ENCODE measurements around the gene SLC41A1.
A peak's percentile ranks its signal among the peaks of the same experiment; 100 is the strongest.

SLC41A1 gene

GRCh38 chr1:205751036-205751651, 61.9 kb downstream of the SLC41A1 start:
- H3K27ac ChIP-seq, result peak overlapping the region; percentile 97

GRCh38 chr1:205750138-205751035, 62.6 kb downstream of the SLC41A1 start, which contains the start of gene NUCKS1:
NUCKS1 (minus strand) TSS chr1:205750182; CDS start chr1:205749973, 209 bp downstream.
- TF ChIP-seq, protein P1, sequence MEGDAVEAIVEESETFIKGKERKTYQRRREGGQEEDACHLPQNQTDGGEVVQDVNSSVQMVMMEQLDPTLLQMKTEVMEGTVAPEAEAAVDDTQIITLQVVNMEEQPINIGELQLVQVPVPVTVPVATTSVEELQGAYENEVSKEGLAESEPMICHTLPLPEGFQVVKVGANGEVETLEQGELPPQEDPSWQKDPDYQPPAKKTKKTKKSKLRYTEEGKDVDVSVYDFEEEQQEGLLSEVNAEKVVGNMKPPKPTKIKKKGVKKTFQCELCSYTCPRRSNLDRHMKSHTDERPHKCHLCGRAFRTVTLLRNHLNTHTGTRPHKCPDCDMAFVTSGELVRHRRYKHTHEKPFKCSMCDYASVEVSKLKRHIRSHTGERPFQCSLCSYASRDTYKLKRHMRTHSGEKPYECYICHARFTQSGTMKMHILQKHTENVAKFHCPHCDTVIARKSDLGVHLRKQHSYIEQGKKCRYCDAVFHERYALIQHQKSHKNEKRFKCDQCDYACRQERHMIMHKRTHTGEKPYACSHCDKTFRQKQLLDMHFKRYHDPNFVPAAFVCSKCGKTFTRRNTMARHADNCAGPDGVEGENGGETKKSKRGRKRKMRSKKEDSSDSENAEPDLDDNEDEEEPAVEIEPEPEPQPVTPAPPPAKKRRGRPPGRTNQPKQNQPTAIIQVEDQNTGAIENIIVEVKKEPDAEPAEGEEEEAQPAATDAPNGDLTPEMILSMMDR (IDR thresholded peaks at IDR 0.05), result no peak
- TF ChIP-seq ZFX (IDR thresholded peaks at IDR 0.05; ENCODE audit: borderline replicate concordance), result no peak
- peak within 1 kb of the TSS; percentile 97 for H3K27ac ChIP-seq

More at GRCh38 chr1:205751036-205751651, 61.9 kb downstream of the SLC41A1 start:
- TF ChIP-seq, protein P1 (IDR thresholded peaks at IDR 0.05), result no peak
- TF ChIP-seq ZFX (IDR thresholded peaks at IDR 0.05; ENCODE audit: borderline replicate concordance), result no peak

DNA sequence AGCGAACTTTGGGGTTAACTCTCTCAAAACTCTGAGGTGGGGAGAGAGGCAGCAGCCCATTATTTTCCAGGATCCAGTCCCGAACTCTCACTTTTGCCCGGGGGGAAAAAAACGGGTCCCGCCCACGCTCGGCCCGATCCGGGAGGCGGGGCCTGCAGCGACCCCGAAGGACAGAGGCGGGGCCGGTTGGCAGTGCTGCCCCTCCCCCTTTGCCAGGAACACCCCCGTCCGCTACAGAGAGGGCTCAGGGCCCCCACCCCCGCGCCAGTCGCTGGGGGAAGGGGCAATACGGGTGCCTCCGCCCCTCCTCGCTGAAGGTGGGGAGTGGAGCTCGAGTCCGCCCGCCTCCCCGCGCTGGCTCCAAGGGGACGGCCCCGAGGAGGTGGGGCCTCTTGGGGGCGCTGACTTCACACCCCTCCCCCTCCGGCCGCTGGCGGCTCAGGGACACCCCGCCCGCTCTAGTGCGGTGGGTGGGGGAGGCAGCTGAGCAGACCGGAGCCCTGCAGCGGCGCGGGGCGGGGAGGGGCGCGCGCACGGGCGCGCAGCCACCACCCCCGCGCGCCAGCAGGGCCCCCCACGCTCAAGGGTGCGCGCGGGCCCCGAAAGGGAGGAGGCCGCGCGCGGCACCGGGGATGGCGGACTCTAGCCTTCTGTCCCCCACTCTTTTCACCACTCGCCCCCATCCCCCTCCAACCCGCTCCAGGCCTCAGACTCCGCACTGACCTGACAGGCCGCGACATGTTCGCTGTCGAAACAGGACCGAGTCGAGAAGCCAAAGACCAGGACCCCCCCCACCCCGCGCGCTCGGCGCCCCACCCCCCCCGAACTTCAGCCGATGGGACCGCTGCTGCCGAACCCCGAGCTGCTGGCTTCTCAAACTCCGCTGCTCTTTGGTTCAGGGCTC, 63.5 kb downstream of the SLC41A1 start:
- TF ChIP-seq ZFX (IDR thresholded peaks at IDR 0.05; ENCODE audit: borderline replicate concordance), result no peak
- TF ChIP-seq, protein P1 (IDR thresholded peaks at IDR 0.05), result no peak
- H3K27ac ChIP-seq, result peak overlapping the region; percentile 97

DNA sequence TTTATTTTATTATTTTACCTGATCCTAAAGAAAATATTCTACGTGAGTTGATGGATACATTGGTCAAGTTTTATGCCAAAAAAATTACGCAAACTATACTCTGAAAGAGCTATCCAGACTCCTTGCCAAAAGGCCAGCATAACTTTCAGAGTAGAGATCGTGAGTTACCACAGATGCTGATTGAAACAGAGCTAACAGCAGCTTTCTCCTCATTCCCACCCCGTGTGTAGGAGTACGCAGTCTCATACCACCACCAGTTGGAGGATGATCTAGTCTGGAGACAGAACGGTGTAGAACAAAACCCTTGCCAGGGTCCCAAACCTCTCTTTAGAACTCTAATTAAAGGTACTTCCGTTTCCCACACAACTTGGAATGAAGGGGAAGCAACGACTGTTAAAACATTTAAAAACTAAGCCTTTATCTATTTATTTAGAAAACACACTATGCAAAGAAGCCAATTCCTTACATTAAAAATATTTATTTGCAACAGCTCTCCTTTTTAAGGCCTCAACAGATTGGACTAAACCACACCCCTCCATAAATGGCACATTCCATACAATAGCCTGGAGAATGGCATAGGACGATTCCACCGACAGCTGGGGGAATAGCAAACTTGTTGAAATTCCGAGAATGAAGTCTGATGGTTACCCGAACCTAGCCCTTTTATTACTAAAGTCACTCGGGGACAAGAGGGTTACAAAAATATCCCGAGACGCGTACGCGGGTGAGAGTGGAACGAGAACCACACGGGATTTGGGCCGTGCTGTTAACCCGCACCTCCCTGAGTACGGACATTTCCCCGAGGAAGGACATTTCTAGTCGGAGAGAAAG, 64.4 kb downstream of the SLC41A1 start:
- H3K27ac ChIP-seq, result peak overlapping the region; percentile 97
- TF ChIP-seq, protein P1 (IDR thresholded peaks at IDR 0.05), result no peak
- TF ChIP-seq ZFX (IDR thresholded peaks at IDR 0.05; ENCODE audit: borderline replicate concordance), result no peak

DNA sequence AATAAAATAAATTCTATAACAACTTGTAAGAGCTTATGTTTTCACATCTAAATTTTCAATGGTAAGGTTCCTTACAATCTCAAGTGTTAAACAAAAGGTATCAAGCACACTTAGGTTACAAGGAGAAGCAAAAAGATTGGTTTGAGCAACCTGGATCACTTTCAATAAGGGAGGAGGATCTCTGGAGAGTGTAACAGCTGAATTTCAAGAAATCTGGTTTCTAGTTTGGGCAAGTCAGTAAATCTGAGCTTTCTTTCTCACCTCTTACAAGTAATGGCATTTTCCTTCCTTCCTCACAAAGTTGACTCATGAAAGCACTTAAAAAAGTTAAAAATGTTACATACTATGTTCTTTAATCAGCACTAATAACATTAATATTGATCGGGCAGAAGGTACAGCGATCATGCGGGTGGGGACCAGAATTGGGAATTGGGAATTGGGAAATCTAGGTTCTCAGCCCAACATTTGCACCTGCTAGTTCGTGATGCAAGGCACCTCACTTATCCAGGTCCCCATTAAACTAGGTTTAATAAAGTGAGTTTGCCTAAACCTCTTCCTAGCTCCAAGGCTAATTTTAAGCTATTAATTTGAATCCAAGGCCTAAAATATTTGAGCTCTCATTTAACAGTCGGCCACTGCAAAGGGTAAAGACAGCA, 66.1 kb downstream of the SLC41A1 start:
- TF ChIP-seq, protein P1 (IDR thresholded peaks at IDR 0.05), result no peak
- TF ChIP-seq ZFX (IDR thresholded peaks at IDR 0.05; ENCODE audit: borderline replicate concordance), result no peak
- H3K27ac ChIP-seq, result peak overlapping the region; percentile 97; the same call in 1 of the 2 replicates

- H3K27ac ChIP-seq, result no peak overlapping the region
- TF ChIP-seq, protein P1 (IDR thresholded peaks at IDR 0.05), result no peak
- no peak for TF ChIP-seq ZFX (IDR thresholded peaks at IDR 0.05; ENCODE audit: borderline replicate concordance)
Measured at GRCh38 chr1:205744403-205744802, 68.6 kb downstream of the SLC41A1 start.

Measured in 22Rv1 (cell line).